HK-2 (cell line): ENCODE measurements around the gene SLC40A1.
A peak's percentile ranks its signal among the peaks of the same experiment; 100 is the strongest.

Experiments used
- DNase-seq: peaks from one replicate; pipeline ENCODE4 v3.0.0-alpha.2; 2018; ENCODE audit not compliant: unreplicated experiment

Gene SLC40A1

GRCh38 chr2:189599245-189599644, 18.7 kb upstream of the SLC40A1 start:
- DNase-seq, result no peak

- DNase-seq, result no peak
Observed at GRCh38 chr2:189595417-189595816, 14.8 kb upstream of the SLC40A1 start.

GRCh38 chr2:189594305-189594704, 13.7 kb upstream of the SLC40A1 start:
- no peak for DNase-seq

GRCh38 chr2:189593115-189593514, 12.5 kb upstream of the SLC40A1 start:
- no peak for DNase-seq

- DNase-seq, result no peak
Observed at GRCh38 chr2:189592353-189592984, 11.9 kb upstream of the SLC40A1 start.

GRCh38 chr2:189587780-189588179, 7.2 kb upstream of the SLC40A1 start:
- no peak for DNase-seq

GRCh38 chr2:189585226-189585756, 4.7 kb upstream of the SLC40A1 start:
- no peak for DNase-seq

- DNase-seq, result no peak
Observed at GRCh38 chr2:189584686-189585085, 4.1 kb upstream of the SLC40A1 start.

- DNase-seq, result no peak
Observed at GRCh38 chr2:189583227-189584198, 2.9 kb upstream of the SLC40A1 start.

- no peak for DNase-seq
Observed at GRCh38 chr2:189582809-189583192, 2.2 kb upstream of the SLC40A1 start.

GRCh38 chr2:189582140-189582808, 1.7 kb upstream of the SLC40A1 start:
- DNase-seq, result no peak

GRCh38 chr2:189581354-189582139, 961 bp upstream of the SLC40A1 start:
- no peak for DNase-seq

GRCh38 chr2:189580241-189580651, 340 bp downstream of the SLC40A1 start:
- no peak for DNase-seq

GRCh38 chr2:189579585-189580186, 900 bp downstream of the SLC40A1 start:
- no peak for DNase-seq

GRCh38 chr2:189578272-189578950, 2.2 kb downstream of the SLC40A1 start:
- no peak for DNase-seq

- no peak for DNase-seq
Observed at GRCh38 chr2:189577121-189577520, 3.5 kb downstream of the SLC40A1 start.

GRCh38 chr2:189576396-189576795, 4.2 kb downstream of the SLC40A1 start:
- DNase-seq, result no peak

GRCh38 chr2:189574793-189575475, 5.7 kb downstream of the SLC40A1 start:
- DNase-seq, result peak; percentile 18

- no peak for DNase-seq
Observed at GRCh38 chr2:189570570-189571031, 10.0 kb downstream of the SLC40A1 start.
